HG03558 (cell line): Measurements from ENCODE around the gene FAM227A.
"Not testable (repeated sequence)": the region's sequence is repeated elsewhere in the genome, so short reads cannot be mapped to it uniquely, and the experiment has no call there.

Experiments
- ATAC-seq: cut with Tn5 transposase; IDR thresholded peaks from one replicate; pipeline ENCODE4 v1.9.1; 2021; ENCODE audit warnings: moderate number of reproducible peaks; ENCODE audit not compliant: unreplicated experiment; ENCODE audit errors: extremely low read depth

The FAM227A gene

DNA sequence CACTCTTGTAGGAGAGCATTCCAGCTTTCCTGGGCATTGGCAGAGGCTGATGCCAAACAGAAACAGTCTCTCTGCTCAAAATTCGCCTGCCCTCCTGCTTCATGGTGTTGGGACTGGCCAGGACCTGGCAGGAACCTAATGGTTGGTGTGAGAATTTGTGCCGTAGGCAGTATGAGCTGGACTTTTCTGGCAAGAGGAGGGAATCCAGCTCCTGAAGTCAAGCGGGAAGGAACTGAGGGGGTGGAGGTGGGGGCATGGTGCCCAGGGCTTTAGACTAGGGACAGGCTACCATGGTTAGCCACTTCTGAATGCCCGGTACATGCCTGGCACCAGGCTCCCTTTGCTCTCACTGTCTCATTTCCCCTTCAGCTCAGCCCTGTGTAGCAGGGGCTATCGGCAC lies 18.7 kb upstream of the FAM227A start:
- ATAC-seq: no peak

DNA sequence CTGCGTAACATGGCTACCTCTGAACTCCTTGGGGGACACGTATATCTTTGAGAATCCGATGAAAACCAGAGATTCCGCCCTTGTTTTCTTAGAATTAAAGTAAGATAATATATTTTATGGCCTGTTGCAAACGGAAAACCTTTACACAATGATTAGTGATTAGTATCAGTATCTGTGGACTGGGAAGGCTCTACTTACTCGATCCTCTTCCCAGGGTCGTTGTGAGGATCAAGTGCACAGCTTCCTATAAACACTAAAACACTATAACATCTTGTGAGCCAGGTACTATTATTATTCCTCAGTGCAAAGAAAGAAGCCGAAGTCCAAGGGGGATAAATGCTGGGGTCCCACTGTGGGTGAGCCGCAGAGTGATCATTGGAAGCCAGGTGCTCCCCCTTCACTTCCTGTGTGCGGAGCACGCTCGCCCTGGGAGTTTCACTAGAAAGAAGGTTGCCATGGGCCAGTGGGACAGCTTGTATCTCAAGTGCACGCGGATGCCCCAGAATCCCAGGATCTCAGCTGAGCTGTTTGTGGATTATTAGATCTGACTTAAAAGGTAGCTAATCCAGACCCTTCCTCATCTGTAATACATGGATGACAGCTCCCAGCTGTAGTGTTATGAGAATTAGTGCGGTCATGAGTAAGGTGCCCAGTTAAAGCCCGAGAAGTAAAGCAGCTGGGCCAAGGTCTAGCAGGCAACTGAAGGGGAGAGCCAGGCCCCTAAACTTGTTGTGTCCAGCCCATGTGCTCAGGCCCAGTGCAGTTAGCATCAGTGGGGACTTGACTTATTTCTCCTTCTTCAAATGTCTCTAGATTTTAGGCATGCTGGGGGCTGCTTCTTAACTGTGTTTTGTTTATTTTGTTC lies 1.1 kb upstream of the FAM227A start:
- ATAC-seq: no peak

DNA sequence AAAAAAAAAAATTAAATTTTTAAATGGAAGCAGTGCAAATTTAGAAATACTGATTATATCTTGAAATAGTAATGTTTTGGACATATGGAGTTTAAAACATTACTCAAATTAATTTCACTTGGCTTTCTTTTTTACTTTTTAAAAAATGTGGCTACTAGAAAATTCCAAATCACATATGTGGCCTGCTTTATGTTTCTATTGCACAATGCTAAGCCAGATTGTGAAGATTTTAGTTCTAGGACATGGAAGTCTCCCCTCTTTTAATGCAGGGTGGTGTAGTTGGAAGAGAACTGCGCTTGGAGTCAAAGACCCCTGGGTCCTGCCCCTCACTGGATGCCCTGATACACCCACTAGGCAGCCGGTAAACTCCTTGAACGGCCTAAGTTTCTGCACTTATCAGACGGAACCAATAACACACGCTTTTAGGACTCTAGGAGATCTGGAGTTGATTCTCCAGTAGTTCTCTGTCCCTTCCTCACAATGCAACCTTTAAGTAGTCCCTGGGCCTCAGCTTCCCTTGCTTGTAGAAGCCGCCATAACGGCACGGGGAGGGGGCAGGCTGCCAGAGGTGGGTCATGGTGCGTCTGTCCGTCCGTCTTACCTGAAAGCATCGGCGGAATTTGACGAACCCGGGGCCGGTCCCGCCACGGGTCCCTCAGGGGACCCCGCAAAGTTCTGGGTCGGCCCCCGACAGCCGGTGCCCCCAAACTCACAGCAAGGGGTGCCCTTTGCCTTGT lies 505 bp downstream of the FAM227A start:
- no peak for ATAC-seq

DNA sequence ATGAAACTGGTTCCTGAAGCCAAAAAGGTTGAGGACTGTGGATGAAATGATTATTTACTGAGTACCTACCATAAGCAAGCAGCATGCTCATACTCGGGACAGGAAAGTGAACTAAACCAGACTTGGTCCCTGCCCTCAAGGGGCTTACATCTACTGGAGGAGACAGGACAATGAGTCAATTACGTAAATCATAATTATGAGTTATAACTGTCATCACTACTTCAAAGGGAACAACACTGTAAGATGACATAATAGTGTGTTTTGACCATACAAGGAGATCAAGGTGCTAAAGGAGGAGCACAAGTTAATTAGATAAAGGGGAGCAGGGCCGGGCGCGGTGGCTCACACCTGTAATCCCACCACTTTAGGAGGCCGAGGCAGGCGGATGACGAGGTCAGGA lies 2.5 kb downstream of the FAM227A start:
- no peak for ATAC-seq

DNA sequence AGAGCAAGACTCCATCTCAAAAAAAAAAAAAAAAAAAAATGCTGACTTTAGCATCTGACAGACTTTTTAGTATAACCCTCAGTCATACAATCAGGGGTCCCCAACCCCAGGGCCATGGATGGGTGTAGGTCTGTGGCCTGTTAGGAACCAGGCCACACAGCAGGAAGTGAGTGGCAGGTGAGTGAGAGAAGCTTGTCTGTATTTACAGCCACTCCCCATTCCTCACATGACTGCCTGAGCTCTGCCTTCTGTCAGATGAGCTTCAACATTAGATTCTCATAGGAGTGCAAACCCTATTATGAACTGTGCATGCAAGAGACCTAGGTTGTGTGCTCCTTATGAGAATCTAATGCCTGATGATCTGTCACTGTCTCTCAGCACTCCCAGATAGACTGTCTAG lies 3.3 kb downstream of the FAM227A start:
- no peak for ATAC-seq

DNA sequence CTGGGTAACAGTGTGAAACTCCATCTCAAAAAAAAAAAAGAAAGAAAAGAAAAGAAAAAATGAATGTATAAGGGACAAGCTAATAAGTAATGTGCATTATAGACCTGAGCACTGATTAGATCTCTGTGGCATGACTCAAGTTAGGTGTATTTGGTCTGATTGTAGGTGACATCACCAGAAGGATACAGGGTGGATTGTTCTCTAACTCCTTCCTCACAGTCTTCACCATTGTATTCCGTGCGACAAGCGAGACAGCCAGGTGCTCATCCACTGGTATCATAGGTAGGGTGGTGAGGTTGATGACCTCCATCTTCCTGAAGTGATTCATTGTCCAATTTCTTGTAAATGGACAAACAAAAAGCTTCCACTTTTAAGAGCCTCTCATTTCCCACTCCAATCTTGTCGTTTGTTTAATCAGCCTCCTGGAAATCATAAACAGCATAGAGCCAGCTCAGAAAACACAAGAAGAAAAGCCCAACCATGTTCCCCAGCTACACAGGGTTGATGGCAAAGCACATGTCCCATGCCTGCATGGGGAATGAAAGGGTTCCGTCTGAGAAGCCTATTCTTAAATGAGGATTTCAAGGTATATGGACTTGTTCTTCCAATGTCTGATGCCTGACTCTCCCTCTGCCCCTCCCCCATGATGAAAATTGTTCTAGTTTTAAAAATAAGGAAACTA lies 6.2 kb downstream of the FAM227A start:
- ATAC-seq: no peak

DNA sequence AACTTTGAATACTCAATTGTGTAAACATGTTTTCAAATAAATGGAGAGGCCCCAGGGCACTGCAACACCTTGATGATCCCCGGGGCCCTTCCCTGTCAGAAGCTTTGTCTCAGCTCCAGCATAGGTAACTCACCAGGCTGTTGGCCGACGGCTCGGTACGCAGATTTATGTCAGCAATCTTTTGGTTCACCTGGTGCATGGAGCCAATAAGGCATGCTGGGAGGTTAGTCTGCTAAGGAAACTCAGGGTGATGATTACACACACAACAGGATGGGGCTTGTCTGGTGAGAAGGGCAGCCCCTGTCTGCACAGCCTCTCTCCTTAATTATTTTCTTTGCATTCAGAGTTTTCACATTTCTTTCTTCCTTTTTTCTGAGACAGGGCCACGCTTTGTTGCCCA lies 10.8 kb downstream of the FAM227A start:
- no peak for ATAC-seq

DNA sequence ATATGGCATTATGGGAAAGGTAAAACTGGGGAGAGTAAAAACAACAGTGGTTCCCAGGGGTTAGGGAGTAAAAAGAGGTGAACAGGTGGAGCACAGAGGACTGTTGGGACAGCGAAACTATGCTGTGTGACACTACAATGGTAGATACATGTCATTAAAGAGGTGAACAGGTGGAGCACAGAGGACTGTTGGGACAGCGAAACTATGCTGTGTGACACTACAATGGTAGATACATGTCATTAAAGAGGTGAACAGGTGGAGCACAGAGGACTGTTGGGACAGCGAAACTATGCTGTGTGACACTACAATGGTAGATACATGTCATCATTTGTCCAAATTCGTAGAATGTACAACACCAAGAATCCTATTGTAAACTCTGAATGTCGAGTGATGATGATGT lies 11.9 kb downstream of the FAM227A start:
- not testable (repeated sequence) for ATAC-seq

DNA sequence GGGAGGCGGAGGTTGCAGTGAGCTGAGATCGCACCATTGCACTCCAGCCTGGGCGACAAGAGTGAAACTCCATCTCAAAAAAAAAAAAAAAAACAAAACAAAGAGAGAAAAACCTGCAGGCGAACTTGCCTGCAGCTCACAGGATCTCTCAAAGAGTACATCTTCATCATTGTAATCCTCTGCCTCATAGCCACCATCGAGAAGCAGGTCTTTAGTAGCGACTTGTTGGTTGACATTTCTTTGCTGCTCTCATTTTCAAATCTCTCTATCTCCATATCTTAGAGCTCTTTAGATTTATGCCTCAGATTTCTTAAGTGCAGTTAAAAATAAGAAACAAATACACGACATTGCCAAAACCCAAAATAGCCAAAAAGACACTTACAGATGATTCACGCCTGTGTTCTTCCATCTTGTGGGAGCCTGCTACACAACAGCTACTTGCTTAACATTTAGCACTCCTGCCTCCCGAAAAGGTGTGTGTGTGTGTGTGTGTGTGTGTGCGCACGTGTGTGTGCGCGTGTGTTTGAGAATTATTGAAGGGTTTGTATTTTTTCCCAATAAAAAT lies 14.6 kb downstream of the FAM227A start:
- ATAC-seq: no peak

DNA sequence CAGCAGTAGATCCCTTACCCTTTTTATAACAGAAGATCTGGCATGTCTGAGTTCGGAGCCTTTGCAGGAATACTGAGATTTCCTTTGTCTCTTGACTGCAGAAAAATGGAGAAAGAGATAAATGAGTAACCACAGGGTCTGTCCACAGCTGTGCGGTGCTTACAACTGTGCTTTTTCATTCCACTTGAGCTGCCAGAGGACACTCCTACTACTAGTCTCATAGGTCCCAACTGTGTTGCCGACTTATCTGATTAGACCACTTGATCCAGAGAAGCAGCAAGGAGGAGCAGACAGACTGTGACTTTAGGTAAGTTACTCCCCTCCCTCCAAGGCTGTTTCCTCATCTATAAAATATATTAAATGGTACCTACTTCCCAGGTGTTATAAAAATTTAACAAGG lies 17.5 kb downstream of the FAM227A start:
- no peak for ATAC-seq

DNA sequence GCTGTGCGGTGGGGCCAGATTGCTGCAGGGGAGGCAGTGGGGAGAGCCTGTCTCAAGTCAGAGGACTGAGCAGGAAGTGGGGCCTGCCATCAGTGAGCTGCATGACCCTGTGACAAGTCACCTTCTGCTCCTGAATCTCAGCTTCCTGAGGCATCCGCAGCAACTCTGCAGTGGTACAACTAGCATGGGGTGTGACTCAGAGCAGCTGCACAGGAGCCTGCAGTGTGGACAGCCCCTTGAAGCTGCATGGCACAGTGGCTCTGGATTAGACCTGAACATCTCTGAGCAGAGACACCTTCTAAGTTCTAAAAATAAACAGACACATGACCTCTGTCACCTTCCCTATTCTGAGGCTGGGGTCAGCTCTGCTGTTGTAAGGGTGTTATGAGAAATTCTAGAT lies 18.0 kb downstream of the FAM227A start:
- no peak for ATAC-seq

DNA sequence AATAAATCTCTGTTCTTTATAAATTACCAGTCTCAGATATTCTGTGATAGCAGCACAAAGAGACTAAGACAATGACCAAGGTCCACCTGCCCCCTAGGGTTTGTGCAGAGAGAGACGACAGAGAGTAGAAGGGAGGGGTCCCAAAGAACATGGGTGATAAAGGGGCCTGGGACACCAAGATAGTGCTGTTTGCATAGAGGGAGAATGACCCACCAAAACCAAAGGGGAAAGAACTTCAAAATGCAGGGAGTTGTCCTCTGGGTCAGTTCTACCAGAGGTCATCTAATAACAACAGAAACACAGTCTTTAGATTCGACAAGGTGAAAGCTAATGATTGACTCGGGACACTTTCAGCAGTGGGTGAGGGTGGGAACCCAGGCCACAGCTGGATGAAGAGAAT lies 23.7 kb downstream of the FAM227A start:
- no peak for ATAC-seq

DNA sequence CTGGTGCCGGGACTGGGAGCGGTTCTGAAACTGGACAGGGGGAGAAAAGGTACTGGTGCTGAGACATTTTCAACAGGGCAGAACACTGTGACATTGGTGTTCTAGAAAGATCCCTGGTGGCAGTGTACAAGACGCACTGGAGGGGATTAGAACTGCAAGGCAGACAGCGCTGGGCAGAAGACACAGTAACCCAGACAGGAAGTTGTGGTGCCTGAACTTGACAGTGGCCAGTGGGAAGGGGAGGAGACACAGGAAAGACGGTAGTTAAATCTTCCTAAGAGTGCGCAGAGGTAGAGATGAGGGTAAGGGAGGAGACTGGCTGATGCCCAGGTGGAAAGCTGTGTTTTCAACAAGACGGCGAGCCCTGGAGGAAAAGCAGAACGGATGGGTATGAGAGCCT lies 24.5 kb downstream of the FAM227A start:
- ATAC-seq: no peak

DNA sequence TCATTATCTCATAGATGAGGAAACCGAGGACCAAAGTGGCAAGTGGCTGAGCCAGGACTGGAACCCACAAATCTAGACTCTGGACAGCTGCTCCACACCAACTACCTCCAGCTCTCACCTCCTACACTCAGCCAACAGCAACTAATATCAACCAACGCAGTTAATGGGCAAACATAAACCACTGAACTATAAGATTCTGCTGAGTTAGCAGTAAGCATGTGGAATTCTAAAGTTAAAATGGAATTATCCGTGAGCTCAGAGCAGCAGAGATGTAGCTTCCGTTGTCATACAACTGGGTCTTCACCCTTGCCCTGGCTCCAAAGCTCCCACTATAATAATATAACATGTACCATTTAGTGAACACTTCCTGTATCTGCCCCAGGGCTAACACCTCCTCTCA lies 27.1 kb downstream of the FAM227A start:
- no peak for ATAC-seq

DNA sequence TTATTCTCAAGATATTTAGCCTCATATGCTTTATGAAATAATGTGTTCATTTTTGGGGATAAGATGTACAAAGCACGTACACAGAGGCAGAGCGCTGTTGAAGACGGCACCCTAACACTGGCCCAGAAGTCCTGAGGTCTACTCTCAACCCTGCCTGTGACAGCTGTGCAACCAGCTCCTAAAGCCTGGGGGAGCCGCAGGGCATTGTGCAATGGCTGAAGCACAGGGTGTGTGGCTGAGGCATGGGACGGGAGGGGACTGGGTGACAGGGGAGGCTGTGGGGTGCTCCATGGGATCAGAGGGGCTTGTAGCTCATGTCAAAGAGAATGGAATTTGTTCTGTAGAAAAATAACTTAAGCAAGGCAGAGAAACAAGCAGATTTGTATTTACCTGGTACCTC lies 27.7 kb downstream of the FAM227A start:
- ATAC-seq: no peak

DNA sequence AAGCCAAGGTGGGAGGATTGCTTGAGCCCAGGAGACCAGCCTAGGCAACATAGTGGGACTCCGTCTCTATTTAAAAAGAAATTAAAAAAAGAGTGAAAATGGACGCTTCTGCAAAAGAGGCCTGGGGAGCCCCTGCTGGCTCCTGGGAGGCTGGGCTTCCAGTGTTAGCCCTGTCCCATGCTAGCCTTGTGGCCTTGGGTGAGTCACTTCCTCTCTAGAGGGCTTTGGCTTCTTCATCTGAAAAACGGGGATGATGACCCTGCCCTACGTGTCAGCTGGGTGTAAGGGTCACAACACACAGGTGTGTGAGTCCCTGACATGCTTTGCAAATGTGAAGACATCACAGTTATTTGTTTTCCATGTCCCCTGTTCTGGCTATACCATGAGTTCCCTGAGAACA lies 32.8 kb downstream of the FAM227A start:
- no peak for ATAC-seq

DNA sequence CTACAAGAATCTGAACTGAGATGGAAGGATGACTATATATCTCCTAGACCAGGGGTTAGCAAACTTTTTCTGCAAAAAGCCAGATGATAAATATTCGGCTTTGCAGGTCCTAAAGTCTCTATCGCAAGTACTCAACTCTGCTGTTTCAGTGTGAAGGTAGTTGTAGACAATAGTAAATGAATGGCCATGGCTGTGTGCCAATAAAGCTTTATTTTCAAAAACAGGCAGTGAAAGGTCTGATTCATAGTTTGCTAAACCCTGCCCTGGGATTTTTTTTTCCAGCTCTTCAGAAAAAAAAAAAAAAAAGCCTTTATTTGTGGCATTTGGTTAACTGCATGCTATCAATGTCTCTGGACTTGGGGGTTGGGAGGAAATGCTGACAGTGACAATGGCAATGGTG lies 37.5 kb downstream of the FAM227A start:
- ATAC-seq: no peak

DNA sequence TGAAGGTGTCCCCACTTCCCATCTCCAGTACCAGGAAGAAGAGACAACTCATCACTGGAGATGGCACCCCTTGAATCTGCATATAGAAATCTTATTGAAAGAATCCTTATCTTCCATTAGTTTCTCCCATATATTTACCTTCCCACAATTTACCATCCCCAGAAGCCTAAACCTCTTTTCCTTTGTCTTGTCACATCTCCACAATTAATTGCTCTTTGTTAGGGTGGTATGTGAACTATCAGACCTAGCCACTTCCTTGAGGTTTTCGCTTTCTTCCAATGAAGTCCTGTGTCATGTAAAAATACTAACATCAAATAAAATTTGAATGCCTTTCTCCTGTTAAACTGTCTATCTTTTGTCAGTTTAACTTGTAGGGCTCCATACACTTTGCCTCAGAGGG lies 37.9 kb downstream of the FAM227A start:
- ATAC-seq: no peak

DNA sequence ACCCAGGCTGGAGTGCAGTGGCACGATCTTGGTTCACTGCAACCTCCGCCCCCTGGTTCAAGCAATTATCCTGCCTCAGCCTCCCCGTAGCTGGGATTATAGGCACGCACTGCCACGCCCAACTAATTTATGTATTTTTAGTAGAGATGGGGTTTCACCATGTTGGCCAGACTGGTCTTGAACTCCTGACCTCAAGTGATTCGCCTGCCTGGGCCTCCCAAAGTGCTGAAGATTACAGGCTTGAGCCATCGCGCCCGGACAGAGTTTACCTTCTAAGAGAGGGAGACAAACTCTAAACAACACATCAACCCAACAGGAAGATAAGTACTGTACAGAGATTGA lies 41.2 kb downstream of the FAM227A start:
- ATAC-seq: not testable (repeated sequence)

DNA sequence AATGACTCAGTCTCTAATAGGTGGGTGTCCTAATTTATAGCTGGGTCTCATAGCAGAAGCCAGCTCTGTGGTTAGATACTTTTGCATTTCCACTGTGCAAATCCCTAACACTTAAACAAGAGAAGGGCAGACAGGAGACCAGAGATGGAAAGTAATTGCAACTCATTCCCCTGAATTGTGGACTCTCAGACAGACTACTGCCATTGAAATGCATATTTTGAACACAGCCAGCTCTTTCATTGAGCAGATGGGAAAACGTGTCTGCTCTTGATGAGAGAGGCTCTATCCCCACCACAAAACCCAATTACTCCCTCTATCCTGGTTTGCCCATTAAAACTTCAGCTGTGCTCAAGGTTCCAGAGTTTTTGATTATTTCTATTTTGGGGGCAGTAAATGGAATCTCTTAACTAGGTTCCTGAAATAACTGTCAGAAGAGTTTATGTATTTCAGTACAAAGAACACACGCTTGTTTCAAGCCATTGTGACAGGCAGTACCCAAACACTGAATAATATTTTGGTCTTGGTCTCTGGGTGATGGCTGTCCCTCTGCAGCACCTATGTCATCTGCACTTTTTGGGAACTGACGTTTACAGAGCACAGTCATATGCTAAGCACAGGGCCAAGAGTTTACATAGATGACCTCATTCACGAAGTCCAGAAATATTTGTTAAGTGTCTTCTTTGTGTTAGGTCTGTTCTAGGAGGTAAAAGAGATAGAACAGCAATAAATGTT lies 41.7 kb downstream of the FAM227A start:
- ATAC-seq: no peak
